LNCaP clone FGC (cell line): ENCODE results near the gene KCNQ2.

Experiments
- DNase-seq: peaks from one replicate; pipeline ENCODE4 v3.0.0-alpha.2; 2011; ENCODE audit warnings: low read depth
- H3K4me3 ChIP-seq: 2 replicates; pipeline ENCODE4 v1.5.1; 2011; ENCODE audit warnings: mild to moderate bottlenecking, low read depth, low read length, control low read depth
- TF ChIP-seq, protein P1 (sequence below): IDR thresholded peaks from 2 replicates; pipeline ENCODE4 v1.5.1; 2012; ENCODE audit warnings: mild to moderate bottlenecking; ENCODE audit not compliant: control insufficient read depth, insufficient read depth; ENCODE audit errors: extremely low read depth

Gene KCNQ2

DNA sequence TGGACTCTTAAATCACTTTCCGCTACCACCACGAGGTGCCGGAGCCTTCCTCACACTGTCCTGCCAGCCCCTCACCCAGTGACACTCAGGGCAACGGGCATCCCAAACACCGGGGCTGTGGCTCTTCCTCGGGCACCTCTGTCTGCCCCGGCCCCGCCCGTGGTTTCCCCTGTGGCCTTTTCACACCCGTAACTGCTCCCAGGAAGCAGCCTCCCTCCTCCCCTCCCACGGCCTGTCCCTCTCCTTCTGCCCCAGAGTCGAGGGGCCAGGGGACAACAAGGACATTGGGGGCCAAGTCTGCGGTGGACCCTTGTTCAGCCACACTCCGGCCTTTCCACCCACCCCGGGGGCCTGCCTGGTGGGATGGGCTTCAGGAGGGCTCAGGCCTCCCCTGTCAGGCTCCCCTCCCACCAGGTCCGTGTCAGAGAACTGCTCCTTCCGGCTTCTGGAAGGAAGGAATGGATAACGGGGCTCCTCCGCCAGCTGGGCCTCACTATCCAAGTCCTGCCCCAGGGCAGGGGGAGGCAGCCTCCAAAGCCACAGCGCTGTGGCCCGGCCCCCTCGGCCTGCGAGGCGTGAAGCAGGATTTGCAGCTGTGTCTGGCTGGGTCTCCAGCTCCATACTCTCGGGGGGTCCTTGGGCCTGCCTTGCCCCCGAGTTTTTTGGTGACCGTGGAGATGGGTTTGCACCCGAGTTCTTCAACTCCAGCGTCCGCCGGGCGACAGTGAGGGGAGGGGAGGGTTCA lies 56.6 kb downstream of the KCNQ2 start:
- TF ChIP-seq, protein P1, sequence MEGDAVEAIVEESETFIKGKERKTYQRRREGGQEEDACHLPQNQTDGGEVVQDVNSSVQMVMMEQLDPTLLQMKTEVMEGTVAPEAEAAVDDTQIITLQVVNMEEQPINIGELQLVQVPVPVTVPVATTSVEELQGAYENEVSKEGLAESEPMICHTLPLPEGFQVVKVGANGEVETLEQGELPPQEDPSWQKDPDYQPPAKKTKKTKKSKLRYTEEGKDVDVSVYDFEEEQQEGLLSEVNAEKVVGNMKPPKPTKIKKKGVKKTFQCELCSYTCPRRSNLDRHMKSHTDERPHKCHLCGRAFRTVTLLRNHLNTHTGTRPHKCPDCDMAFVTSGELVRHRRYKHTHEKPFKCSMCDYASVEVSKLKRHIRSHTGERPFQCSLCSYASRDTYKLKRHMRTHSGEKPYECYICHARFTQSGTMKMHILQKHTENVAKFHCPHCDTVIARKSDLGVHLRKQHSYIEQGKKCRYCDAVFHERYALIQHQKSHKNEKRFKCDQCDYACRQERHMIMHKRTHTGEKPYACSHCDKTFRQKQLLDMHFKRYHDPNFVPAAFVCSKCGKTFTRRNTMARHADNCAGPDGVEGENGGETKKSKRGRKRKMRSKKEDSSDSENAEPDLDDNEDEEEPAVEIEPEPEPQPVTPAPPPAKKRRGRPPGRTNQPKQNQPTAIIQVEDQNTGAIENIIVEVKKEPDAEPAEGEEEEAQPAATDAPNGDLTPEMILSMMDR, result no peak
- DNase-seq, result no peak
- no peak overlapping the region for H3K4me3 ChIP-seq

DNA sequence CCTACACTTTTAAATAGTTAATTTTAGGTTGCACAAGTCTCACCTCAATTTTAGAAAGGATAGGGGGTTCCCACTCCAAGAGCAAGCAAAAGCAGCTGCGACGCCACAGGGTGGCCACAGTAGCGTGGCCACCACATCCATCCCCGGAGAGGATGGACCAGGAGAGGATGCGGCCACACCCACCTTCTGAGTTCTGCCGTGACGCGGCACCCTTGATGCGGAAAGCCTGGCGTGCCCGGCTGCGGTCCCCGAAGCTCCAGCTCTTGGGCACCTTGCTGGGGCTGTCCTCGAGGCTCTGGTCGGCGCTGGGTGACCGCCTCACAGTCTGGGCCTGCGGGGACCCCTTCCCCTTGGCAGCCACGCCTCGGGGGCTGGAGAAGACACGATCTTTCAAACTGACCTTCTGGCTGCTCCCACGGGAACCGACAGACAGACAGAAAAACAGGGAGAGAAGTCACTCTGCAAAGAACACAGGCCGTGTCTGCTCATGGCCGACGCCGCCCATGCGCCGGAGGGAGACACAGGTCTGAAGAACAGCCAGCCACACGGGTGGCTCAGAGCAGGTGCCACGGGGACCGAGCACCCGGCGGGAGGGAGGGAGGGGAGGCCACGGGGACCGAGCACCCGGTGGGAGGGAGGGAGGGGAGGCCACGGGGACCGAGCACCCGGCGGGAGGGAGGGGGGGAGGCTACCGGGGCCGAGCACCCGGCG lies 57.6 kb downstream of the KCNQ2 start:
- no peak for DNase-seq
- TF ChIP-seq, protein P1, result no peak

DNA sequence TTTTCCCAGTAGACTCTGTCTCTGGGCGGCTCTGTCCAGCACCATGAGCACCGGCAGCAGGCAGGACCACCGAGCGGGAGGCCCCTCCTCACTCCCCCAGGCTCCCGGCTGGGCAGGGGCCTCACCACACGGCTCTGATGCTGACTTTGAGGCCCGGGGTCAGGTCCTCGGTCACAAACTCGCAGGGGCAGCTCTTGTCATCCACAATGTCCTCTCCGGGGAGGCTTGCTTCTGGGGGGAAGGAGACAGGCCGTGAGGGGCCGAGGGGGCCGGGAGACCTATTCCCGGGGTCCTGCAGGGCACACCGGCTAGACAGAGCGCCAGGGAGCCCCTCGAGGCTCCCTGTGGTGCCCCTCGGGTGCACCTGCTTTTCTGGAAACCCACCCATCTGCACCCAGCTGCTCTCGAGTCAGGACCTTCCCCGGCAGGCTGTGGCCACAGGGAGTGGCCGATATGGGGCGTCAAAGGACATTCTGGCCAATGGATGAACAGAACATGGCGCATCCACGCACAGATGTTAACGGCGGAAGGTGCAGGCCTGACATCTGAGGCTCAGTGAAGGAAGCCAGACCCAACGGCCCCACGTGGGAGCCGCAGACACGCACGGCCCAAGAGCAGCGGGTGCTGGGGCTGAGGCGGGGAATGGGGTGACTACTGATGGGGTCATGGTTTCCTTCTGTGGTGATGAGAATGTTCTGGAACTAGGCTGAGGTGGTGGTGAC lies 58.3 kb downstream of the KCNQ2 start:
- TF ChIP-seq, protein P1, result no peak
- no peak for DNase-seq
- no peak overlapping the region for H3K4me3 ChIP-seq

More for the DNA sequence above, 57.6 kb downstream of the KCNQ2 start:
- H3K4me3 ChIP-seq, result no peak overlapping the region

DNA sequence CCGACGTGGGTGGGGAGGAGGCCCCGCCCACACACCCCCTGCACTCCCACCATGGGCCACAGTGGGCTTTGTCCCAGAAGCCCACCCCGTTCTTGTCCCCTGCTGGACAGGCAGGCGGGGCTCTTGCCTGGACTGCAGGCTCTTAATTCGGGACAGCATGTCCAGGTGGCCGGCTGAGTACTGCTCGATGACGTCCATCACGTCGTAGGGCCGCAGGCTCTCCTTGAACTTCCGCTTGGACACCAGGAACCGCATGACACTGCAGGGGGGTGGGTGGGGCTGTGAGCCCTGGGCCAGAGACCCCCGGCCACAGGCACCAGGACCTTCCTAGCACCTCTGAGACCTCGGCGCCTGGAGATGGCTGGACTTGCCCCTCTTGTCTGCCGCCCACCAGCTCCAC lies 59.1 kb downstream of the KCNQ2 start:
- no peak overlapping the region for H3K4me3 ChIP-seq
- TF ChIP-seq, protein P1, result no peak
- no peak for DNase-seq

DNA sequence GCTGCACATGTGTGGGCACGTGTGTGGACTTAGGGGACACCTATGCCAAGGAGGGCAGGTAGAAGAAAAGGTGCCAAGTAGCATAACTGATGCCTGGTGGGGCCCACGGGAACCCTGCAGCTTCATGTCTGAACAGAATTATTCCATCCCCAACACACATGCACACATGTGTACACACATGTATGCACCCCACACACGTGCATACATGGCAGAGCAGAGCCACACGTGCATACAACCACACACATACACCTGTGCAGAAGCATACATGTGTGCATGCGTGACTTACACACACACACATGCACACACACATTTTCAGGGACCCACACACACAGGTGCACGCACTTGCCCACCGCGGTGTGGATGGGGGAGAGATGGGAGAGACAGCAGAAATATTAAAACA lies 59.6 kb downstream of the KCNQ2 start:
- TF ChIP-seq, protein P1, result no peak
- no peak for DNase-seq
- no peak overlapping the region for H3K4me3 ChIP-seq

DNA sequence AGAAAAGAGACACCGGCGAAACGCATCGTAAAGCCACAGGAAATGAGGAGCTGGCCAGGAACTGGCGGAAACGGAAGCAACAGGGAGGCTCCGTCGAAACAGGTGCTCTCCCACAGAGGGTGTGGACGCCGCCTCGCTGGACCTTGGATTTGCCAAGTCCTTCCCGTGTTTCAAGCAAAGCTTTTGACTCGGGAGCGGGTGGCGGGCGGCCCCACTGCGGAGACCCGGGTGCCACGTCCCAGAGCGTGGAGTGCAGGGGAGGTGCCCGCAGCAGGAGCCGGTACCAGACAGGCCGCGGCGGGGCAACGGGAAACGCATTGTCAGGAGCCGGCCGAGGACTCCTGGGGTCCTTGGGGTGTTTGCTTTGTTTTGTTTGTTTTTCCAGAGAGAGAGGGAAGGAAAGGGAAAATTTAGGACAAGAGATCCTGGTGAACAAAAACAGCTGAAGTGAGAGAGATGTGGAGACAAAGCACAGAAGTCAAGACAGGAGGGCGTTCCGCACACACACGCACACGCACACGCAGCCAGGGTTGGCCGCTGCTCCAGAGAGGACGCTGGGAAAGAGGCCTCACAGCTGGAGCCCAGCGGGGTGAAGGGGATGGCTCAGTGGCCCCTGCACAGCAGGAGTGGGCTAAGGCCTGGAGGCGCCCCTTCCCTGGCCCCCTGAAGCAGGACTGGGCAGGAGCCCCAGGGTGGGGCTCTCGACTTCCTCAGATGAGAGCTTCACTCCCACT lies 60.4 kb downstream of the KCNQ2 start:
- DNase-seq, result no peak
- TF ChIP-seq, protein P1, result no peak
- no peak overlapping the region for H3K4me3 ChIP-seq
